DND-41 (cell line): ENCODE measurements around the gene SMTN.

ENCODE experiments used
- ATAC-seq: fragments of 200-7000 bp; cut with Tn5 transposase; 3 replicates; pipeline ENCODE4 v1.9.1; 2021; ENCODE audit warnings: low read depth; ENCODE audit not compliant: insufficient read depth
- DNase-seq: peaks from one replicate; pipeline ENCODE4 v3.0.0-alpha.2; 2020
- H2AFZ ChIP-seq: 2 replicates; pipeline ENCODE4 v1.6.0; 2012; ENCODE audit warnings: low read depth, low read length
- H3K27ac ChIP-seq: 2 replicates; pipeline ENCODE4 v1.5.1; 2012; ENCODE audit warnings: low read length, inconsistent platforms
- H3K27me3 ChIP-seq: fragments of 200-600 bp; sonication (generic); 2 replicates; pipeline ENCODE4 v1.6.0; 2012; ENCODE audit warnings: low read length, mild to moderate bottlenecking, inconsistent platforms; ENCODE audit not compliant: insufficient read depth, poor library complexity
- H3K36me3 ChIP-seq: 2 replicates; pipeline ENCODE4 v1.5.1; 2012; ENCODE audit warnings: low read length, inconsistent platforms; ENCODE audit not compliant: insufficient read depth
- H3K4me1 ChIP-seq: 2 replicates; pipeline ENCODE4 v1.5.1; 2012; ENCODE audit warnings: mild to moderate bottlenecking, low read length; ENCODE audit not compliant: insufficient read depth
- H3K4me2 ChIP-seq: 2 replicates; pipeline ENCODE4 v1.6.0; 2012; ENCODE audit warnings: mild to moderate bottlenecking, moderate library complexity, low read length, inconsistent platforms; ENCODE audit not compliant: insufficient read depth
- H3K4me3 ChIP-seq, 2 experiments: fragments of 200-600 bp in 1 of 2; shearing (Covaris generic) in 1 of 2; 2 replicates each; pipeline ENCODE4 v1.5.1; 2012 to 2016; ENCODE audit warnings: inconsistent platforms in 2 of 2, low read length in 2 of 2, mild to moderate bottlenecking in 2 of 2, low read depth in 1 of 2, moderate library complexity in 1 of 2
- H3K79me2 ChIP-seq: 2 replicates; pipeline ENCODE4 v1.6.0; 2012; ENCODE audit warnings: low read length, inconsistent platforms; ENCODE audit not compliant: insufficient read depth
- H3K9ac ChIP-seq: 2 replicates; pipeline ENCODE4 v1.6.0; 2012; ENCODE audit warnings: low read depth, mild to moderate bottlenecking, inconsistent platforms, low read length, moderate library complexity
- H3K9me3 ChIP-seq: 2 replicates; pipeline ENCODE4 v1.5.1; 2012; ENCODE audit warnings: low read length, moderate library complexity, mild to moderate bottlenecking, inconsistent platforms; ENCODE audit not compliant: insufficient read depth, severe bottlenecking
- H4K20me1 ChIP-seq: 2 replicates; pipeline ENCODE4 v1.6.0; 2012; ENCODE audit warnings: low read length; ENCODE audit not compliant: insufficient read depth
- EZH2 ChIP-seq: IDR thresholded peaks from 3 replicates; pipeline ENCODE4 v1.6.1; 2012; ENCODE audit warnings: borderline replicate concordance, low read depth, mild to moderate bottlenecking, moderate library complexity, low read length, inconsistent platforms; ENCODE audit not compliant: severe bottlenecking
- TF ChIP-seq, protein P1 (sequence below): IDR thresholded peaks from 2 replicates; pipeline ENCODE4 v1.5.1; 2012; ENCODE audit warnings: borderline replicate concordance, low read length, moderate library complexity, mild to moderate bottlenecking; ENCODE audit not compliant: poor library complexity, severe bottlenecking; ENCODE audit errors: extremely low read depth

SMTN gene

DNA sequence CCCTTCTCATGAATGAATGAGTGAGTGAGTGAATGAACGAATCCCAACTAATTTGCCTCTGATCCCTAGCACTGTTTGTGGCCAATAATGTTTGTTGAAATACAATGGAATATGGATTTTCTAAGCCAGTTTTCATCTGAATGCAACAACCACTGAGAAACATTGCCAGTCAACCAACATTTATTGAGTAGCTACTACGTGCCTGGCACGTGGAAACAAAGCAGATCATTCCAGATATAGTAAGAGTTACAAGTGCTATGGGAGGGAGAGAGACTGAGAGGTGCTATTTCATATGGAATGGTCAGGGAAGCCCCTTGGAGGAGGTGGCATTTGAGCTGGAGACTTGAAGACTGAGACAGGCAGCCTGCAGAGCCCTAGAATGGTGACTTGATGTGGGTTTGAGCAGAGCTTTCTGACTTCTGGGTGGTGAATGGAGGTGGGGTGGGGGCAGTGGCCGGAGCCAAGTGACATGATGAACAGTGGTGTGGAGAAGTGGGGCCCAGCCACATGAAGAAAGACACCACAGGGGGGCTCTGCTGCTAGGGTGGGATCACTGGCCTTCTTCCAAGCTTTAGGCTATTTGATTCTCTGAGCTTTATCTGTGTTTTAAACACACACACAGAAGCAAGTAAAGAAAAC, 35.1 kb upstream of the SMTN start:
- no peak for ATAC-seq
- Histone ChIP-seq H3K4me1 (no peaks in the 10 kb centered on the region), H3K27ac (no peak overlapping the region), H3K27me3 (peaks cover 2% of the 10 kb centered on the region), H3K36me3 (no peaks in the 10 kb centered on the region), H4K20me1 (no peaks in the 10 kb centered on the region), H3K4me3 (no peak overlapping the region), H3K9me3 (no peaks in the 10 kb centered on the region), H3K79me2 (no peaks in the 10 kb centered on the region), H3K4me2 (no peak overlapping the region), H2AFZ (no peak overlapping the region), H3K9ac (no peak overlapping the region)
- no peak for TF ChIP-seq EZH2
- TF ChIP-seq, protein P1, sequence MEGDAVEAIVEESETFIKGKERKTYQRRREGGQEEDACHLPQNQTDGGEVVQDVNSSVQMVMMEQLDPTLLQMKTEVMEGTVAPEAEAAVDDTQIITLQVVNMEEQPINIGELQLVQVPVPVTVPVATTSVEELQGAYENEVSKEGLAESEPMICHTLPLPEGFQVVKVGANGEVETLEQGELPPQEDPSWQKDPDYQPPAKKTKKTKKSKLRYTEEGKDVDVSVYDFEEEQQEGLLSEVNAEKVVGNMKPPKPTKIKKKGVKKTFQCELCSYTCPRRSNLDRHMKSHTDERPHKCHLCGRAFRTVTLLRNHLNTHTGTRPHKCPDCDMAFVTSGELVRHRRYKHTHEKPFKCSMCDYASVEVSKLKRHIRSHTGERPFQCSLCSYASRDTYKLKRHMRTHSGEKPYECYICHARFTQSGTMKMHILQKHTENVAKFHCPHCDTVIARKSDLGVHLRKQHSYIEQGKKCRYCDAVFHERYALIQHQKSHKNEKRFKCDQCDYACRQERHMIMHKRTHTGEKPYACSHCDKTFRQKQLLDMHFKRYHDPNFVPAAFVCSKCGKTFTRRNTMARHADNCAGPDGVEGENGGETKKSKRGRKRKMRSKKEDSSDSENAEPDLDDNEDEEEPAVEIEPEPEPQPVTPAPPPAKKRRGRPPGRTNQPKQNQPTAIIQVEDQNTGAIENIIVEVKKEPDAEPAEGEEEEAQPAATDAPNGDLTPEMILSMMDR, result no peak
- DNase-seq, result no peak

DNA sequence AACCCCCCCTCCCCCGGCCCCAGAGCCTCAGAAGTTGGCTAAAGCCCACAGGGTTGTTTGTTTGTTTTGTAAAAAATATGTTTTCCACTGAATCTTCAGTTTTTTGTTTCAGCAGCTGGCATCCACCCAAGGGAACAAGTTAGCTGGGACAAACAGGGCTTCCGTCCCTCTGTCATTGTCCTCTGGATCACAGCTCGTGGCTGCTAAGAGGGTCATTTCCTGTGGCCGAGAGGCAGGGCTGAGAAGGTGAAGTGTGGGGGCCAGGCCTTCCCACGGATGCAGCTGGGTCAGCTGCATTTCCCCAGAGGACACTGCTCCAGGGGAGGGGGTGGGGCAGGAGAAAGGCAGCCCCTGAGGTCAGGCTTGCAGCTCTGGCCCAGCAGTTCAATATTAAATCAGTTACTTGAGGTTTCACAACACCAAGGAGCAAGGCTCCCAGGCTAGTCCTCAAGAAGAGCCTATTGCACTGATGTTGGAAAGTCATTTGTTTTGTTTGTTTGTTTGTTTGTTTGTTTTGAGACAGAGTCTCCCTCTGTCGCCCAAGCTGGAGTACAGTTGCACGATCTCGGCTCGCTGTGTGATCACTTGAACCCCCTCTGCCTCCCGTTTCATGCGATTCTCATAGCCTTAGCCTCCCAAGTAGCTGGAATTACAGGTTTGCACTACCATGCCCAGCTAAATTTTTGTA, 34.4 kb upstream of the SMTN start:
- no peak for DNase-seq
- Histone ChIP-seq H2AFZ (no peak overlapping the region), H3K79me2 (no peaks in the 10 kb centered on the region), H3K4me2 (no peak overlapping the region), H3K36me3 (no peaks in the 10 kb centered on the region), H3K27ac (no peak overlapping the region), H3K9me3 (no peaks in the 10 kb centered on the region), H4K20me1 (no peaks in the 10 kb centered on the region), H3K4me3 (no peak overlapping the region), H3K4me1 (no peaks in the 10 kb centered on the region), H3K27me3 (peaks cover 2% of the 10 kb centered on the region), H3K9ac (no peak overlapping the region)
- no peak for ATAC-seq
- no peak for TF ChIP-seq EZH2
- TF ChIP-seq, protein P1, result no peak

DNA sequence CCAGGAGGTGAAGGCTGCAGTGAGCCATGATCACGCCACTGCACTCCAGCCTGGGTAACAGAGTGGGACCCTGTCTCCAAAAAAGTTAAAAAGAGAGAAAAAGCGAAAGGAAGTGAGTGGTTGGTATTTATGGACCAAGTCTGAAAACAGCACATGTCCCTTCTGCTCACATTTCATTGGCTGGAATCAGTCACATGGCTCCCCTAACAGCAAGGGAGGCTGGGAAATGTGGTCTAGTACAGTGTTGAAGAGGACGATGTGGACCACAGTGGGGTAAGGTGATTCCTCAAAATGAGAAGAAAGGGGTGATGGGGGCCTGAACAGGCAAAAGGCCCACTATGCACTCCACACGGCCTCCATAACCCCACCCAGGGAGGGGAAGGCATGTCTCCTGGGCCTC, 32.5 kb upstream of the SMTN start:
- Histone ChIP-seq H3K9me3 (no peaks in the 10 kb centered on the region), H3K9ac (no peak overlapping the region), H3K4me2 (no peak overlapping the region), H4K20me1 (no peaks in the 10 kb centered on the region), H3K4me1 (no peaks in the 10 kb centered on the region), H3K27me3 (peaks cover 2% of the 10 kb centered on the region), H2AFZ (no peak overlapping the region), H3K4me3 (no peak overlapping the region), H3K79me2 (no peaks in the 10 kb centered on the region), H3K27ac (no peak overlapping the region), H3K36me3 (no peaks in the 10 kb centered on the region)
- DNase-seq, result no peak
- ATAC-seq, result no peak
- TF ChIP-seq, protein P1, result no peak
- TF ChIP-seq EZH2, result no peak
